Adrenal gland (tissue), 12 donors: Measurements from ENCODE around the gene PDK4. TPM values are rescaled to one million over a fixed set of nuclear protein-coding genes. Genes with fewer than 3 reads are reported as not detected.

Experiments used
- DNase-seq, 7 donors: peaks; one replicate each; pipeline ENCODE4 v3.0.0-alpha.2; 2019 to 2020
- H3K27ac ChIP-seq, 5 donors: fragments of 200-600 bp; sonication (generic) in 4 of 5; 1 replicate in 3 of 5; 2 replicates in 2 of 5; pipeline versions ENCODE4 v1.5.1 to v1.8.0; 2016 to 2020; ENCODE audit warnings: mild to moderate bottlenecking in 1 of 5
- H3K27me3 ChIP-seq: fragments of 200-600 bp; 2 replicates; pipeline ENCODE4 v1.8.0; 2021
- H3K36me3 ChIP-seq, 2 donors: fragments of 200-600 bp; replicated peaks in 1 of 2; 1 replicate in 1 of 2; 2 replicates in 1 of 2; pipeline versions ENCODE4 v1.5.1 to v1.8.0; 2018 to 2022
- H3K4me1 ChIP-seq, 2 donors: fragments of 200-600 bp; replicated peaks in 1 of 2; 1 replicate in 1 of 2; 2 replicates in 1 of 2; pipeline versions ENCODE4 v1.5.1 to v1.8.0; 2018 to 2021
- H3K4me3 ChIP-seq, 4 donors: fragments of 200-600 bp; sonication (generic) in 3 of 4; one replicate each; pipeline ENCODE4 v1.5.1; 2016 to 2018
- H3K9me3 ChIP-seq, 3 donors: fragments of 200-600 bp; sonication (generic) in 1 of 3; replicated peaks in 1 of 3; 1 replicate in 2 of 3; 2 replicates in 1 of 3; pipeline versions ENCODE4 v1.5.1 to v1.8.0; 2016 to 2021
- POLR2A ChIP-seq, 2 donors: fragments of 450-650 bp; IDR thresholded peaks; one replicate each; pipeline ENCODE4 v1.6.1; 2017; ENCODE audit warnings: antibody characterized with exemption in 2 of 2, mild to moderate bottlenecking in 2 of 2, moderate library complexity in 1 of 2
- WGBS, 4 donors: extraction: QIAGEN DNeasy Blood & Tissue Kit in 2 of 4; methylation state at CpG; one replicate each; pipeline versions ENCODE4 v1.1.5 to v1.1.7; 2013 to 2017; 5-methylcytosine and 5-hydroxymethylcytosine counted together
- intact Hi-C, 2 donors: fragments of 100-400 bp; cut with DNase I; formaldehyde crosslinking; loops; one replicate each; pipeline versions ENCODE4 v1.14.1 to v1.15.0; 2022 to 2023
- polyA plus RNA-seq, 3 donors: library from polyadenylated mRNA; stranded (reverse); fragments of 200-250 nt in 2 of 3; fragments of 350-450 nt in 1 of 3; fragmentation: Illumina TruSeq in 1 of 3; extraction: RNeasy Lipid Tissue Mini Kit (QIAGEN cat#74804) in 1 of 3; gene quantifications; one replicate each; pipeline ENCODE4 v1.2.3, GENCODE V29; 2013 to 2014
- total RNA-seq, 9 donors: library from RNA; depleted of rRNA in 4 of 9; stranded (reverse); fragments of >200 nt in 4 of 9; fragments of 120-200 nt in 1 of 9; fragmentation: NEBNext Ultra II Directional in 1 of 9; extraction: Animal tissue kit (Norgen Biotek cat#: 25700) in 1 of 9; gene quantifications; one replicate each; pipeline versions ENCODE4 v1.1.0 to v1.2.4, GENCODE V29; 2013 to 2023
- TF ChIP-seq, protein P1 (sequence below), 6 experiments: fragments of 450-650 bp in 4 of 6; fragments of 200-600 bp in 2 of 6; sonication (generic) in 1 of 6; IDR thresholded peaks; 1 replicate in 5 of 6; 2 replicates in 1 of 6; pipeline versions ENCODE4 v1.5.1 to v1.8.0; 2016 to 2021; ENCODE audit warnings: antibody characterized with exemption in 6 of 6, mild to moderate bottlenecking in 2 of 6, moderate library complexity in 1 of 6
- donor health status: healthy with polysubstance abuse.
- donor health status: Bipolar disorder and iron deficiency.
- donor health status: DM: yes; HTN: yes; CAD: no.
- donor health status: DM: no; HTN: no; CAD: no.
- donor health status: DM: no; HTN: no; CAD: no.
- donor health status: DM: yes; HTN: yes; CAD: no.

The PDK4 gene
- total and polyA plus RNA-seq, 12 donors = 60.1 to 690 (median 308) TPM

DNA sequence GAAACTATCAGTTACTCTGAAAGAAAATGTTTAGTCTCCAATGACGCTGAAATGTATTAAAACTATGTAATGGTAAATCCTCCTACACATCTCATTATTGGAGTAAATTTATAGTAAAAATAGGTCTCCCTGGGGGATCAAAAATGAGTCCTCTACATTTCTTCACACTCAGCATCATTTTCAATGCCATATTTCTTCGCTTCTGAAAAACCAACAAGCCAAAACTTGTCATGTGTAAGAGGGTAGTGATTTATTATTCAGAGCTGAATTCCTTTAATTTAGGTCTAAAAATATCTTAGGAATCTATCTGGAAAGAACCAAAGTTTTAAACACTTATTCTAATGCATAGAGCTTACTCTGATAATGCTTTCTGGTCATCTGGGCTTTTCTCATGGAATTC is 3.0 kb downstream of the PDK4 start:
- Histone ChIP-seq H3K9me3 (no peaks in the 10 kb centered on the region), H3K36me3 (peaks cover 4 to 62% of the 10 kb centered on the region in 2 donors), H3K27ac (peak overlapping the region; percentile 81 to 97 (median 94)), H3K4me1 (peaks cover 34 to 72% of the 10 kb centered on the region in 2 donors), H3K27me3 (no peaks in the 10 kb centered on the region), H3K4me3 (peak overlapping the region in 2 of 4 donors; percentile 60 to 88)
- WGBS, 4 donors = 25 to 42% (median 29%) methylated on average over 2 of the region's 2 CpGs
- DNase-seq = no peak
- TF ChIP-seq, protein P1, sequence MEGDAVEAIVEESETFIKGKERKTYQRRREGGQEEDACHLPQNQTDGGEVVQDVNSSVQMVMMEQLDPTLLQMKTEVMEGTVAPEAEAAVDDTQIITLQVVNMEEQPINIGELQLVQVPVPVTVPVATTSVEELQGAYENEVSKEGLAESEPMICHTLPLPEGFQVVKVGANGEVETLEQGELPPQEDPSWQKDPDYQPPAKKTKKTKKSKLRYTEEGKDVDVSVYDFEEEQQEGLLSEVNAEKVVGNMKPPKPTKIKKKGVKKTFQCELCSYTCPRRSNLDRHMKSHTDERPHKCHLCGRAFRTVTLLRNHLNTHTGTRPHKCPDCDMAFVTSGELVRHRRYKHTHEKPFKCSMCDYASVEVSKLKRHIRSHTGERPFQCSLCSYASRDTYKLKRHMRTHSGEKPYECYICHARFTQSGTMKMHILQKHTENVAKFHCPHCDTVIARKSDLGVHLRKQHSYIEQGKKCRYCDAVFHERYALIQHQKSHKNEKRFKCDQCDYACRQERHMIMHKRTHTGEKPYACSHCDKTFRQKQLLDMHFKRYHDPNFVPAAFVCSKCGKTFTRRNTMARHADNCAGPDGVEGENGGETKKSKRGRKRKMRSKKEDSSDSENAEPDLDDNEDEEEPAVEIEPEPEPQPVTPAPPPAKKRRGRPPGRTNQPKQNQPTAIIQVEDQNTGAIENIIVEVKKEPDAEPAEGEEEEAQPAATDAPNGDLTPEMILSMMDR (IDR thresholded peaks at IDR 0.05) = no peak
- TF ChIP-seq POLR2A (IDR thresholded peaks at IDR 0.05) = no peak
- intact Hi-C loops = no loop called here

DNA sequence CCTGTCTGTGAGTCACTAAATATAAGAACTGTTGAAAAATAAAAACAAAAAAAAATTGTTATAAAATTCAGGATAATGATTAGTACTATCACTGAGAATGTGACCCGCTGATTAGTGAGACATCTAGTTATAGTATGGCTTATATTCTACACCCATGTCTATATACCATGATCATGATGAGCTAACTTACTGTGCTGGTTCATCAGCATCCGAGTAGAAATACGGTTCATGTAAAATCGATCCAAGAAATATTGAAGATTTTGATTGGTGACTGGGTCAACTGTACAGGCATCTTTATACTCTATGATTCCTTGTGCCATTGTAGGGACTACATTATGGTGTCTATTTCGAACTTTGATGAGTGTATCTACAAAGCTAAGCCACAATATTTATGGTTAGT is 3.7 kb downstream of the PDK4 start:
- intact Hi-C loops = no loop called here
- WGBS, 4 donors = 45 to 69% (median 62%) methylated on average over 5 of the region's 5 CpGs
- peak overlapping the region in 3 of 4 donors; percentile 35 to 88 (median 60) for H3K4me3 ChIP-seq
- H3K36me3 ChIP-seq = peaks cover 4 to 70% of the 10 kb centered on the region in 2 donors
- H3K4me1 ChIP-seq = peaks cover 39 to 72% of the 10 kb centered on the region in 2 donors
- TF ChIP-seq POLR2A (IDR thresholded peaks at IDR 0.05) = peak in 1 of 2 donors; percentile 29
- TF ChIP-seq, protein P1 (IDR thresholded peaks at IDR 0.05) = no peak
- H3K27ac ChIP-seq = peak overlapping the region in 4 of 5 donors; percentile 81 to 97 (median 88)
- DNase-seq = no peak
- H3K27me3 ChIP-seq = no peaks in the 10 kb centered on the region
- no peaks in the 10 kb centered on the region for H3K9me3 ChIP-seq

DNA sequence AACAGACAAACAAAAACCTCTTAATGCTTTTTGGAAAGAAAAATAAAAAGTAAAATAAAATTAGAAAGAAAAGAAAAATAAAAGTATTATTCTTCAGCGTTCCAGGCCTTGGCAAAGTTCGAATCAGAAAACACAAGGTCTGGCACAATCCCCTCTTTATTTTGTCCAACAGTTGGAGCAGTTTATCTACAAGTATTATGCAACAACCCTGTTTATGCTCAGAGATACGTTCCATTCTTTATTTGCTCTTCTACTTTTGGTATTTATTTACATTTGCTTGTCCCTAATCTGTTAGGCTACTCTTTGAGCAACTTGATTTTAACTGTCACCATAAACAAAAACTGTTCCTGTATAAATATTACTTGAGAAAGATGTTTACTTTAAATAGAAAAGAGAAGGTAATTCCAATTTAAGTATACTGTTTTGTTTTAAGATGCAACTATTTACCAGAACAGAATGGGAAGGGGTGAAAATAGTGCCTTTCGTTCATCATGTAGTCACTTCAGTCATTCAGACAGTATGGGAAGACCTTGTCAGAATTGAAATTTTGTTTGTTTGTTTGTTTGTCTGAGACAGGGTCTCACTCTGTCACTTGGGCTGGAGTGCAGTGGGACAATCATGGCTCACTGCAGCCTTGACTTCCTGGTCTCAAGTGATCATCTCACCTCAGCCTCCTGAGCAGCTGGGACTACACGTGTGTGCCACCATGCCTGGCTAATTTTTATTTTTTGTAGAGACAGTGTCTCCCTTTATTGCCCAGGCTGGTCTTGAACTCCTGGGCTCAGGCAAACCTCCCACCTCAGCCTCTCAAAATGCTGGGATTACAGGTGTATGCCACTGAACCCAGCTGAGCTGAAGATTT is 5.7 kb downstream of the PDK4 start:
- H3K9me3 ChIP-seq = no peaks in the 10 kb centered on the region
- peaks cover 38 to 85% of the 10 kb centered on the region in 2 donors for H3K4me1 ChIP-seq
- no peaks in the 10 kb centered on the region for H3K27me3 ChIP-seq
- peak overlapping the region in 1 of 4 donors; percentile 88 for H3K4me3 ChIP-seq
- no peak for DNase-seq
- intact Hi-C loops = no loop called here
- TF ChIP-seq, protein P1 (IDR thresholded peaks at IDR 0.05) = no peak
- TF ChIP-seq POLR2A (IDR thresholded peaks at IDR 0.05) = peak; percentile 24 to 39
- H3K36me3 ChIP-seq = peaks cover 4 to 89% of the 10 kb centered on the region in 2 donors
- WGBS, 4 donors = 17 to 24% (median 18%) methylated on average over 5 of the region's 5 CpGs
- peak overlapping the region; percentile 53 to 97 (median 85) for H3K27ac ChIP-seq

DNA sequence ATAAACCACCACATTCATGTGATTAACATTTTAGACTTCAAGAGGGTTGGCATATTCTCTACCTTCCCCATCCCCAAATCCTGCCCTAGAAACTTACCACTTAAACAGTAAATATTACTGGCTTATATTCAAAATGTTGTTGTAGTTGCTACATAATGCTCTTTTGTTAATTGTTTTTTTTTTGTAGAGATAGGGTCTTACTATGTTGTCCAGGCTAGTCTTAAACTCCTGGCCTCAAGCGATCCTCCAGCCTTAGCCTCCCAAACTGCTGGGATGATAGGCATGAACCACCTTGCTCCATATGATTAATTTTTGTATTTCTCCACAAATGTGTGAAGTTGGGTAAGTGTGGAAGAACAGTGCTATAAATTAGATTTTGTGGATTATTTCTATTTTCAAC is 6.5 kb downstream of the PDK4 start:
- Histone ChIP-seq H3K27me3 (no peaks in the 10 kb centered on the region), H3K27ac (peak overlapping the region; percentile 23 to 97 (median 55)), H3K4me1 (peaks cover 38 to 94% of the 10 kb centered on the region in 2 donors), H3K9me3 (no peaks in the 10 kb centered on the region), H3K4me3 (peak overlapping the region in 1 of 4 donors; percentile 88), H3K36me3 (peaks cover 4 to 98% of the 10 kb centered on the region in 2 donors)
- 95 to 99% (median 96%) methylated on average over 1 of the region's 1 CpG for WGBS, 4 donors
- DNase-seq = no peak
- intact Hi-C loops = loop anchor here in 1 of 2 donors (5.0 kb wide), 1 partner anchor 37 kb away; no protein-coding TSS in a partner anchor
- no peak for TF ChIP-seq POLR2A (IDR thresholded peaks at IDR 0.05)
- TF ChIP-seq, protein P1 (IDR thresholded peaks at IDR 0.05) = no peak
